Cardiac muscle cell (in vitro differentiated cells and primary cell): ENCODE data around the gene ARHGEF28. TPM values are rescaled to one million over a fixed set of nuclear protein-coding genes. Genes with fewer than 3 reads are reported as not detected.

Experiments
- DNase-seq, 2 donors: peaks; one replicate each; pipeline versions ENCODE4 v3.0.0 to v3.0.0-alpha.2; 2010 to 2017; ENCODE audit warnings: low read depth in 1 of 2, low spot score in 1 of 2
- H3K27ac ChIP-seq: fragments of 200-600 bp; sonication (generic); 2 replicates; pipeline ENCODE4 v1.5.1; 2016
- H3K27me3 ChIP-seq: fragments of 200-600 bp; sonication (generic); 2 replicates; pipeline ENCODE4 v1.6.0; 2016; ENCODE audit warnings: control low read depth
- H3K36me3 ChIP-seq: fragments of 200-600 bp; sonication (generic); 2 replicates; pipeline ENCODE4 v1.5.1; 2016; ENCODE audit warnings: control low read depth
- H3K4me1 ChIP-seq: fragments of 200-600 bp; sonication (generic); 2 replicates; pipeline ENCODE4 v1.8.1; 2017; ENCODE audit warnings: low read depth, mild to moderate bottlenecking, mixed run types
- H3K4me3 ChIP-seq: fragments of 200-600 bp; sonication (generic); 2 replicates; pipeline ENCODE4 v1.5.1; 2016; ENCODE audit warnings: mild to moderate bottlenecking
- H3K9me3 ChIP-seq: fragments of 200-600 bp; sonication (generic); 2 replicates; pipeline ENCODE4 v1.5.1; 2017; ENCODE audit warnings: low read depth, mild to moderate bottlenecking, control low read depth
- CTCF ChIP-seq: IDR thresholded peaks from 2 replicates; pipeline ENCODE4 v1.5.1; 2012; ENCODE audit warnings: low read depth, mild to moderate bottlenecking, low read length
- polyA plus RNA-seq: library from polyadenylated mRNA; unstranded; fragments of >200 nt; fragmentation: Nextera tagmentation; extraction: Ambion mirVana; gene quantifications from 2 replicates; pipeline ENCODE4 v1.2.1, GENCODE V29; 2016
- total RNA-seq: library from RNA; depleted of rRNA; stranded (reverse); fragments of >200 nt; gene quantifications from 2 replicates; pipeline ENCODE4 v1.2.3, GENCODE V29; 2016

ARHGEF28 gene
- total and polyA plus RNA-seq, 2 experiments from 2014 or later = 0.30 TPM; not detected in 1

- no peaks in the 10 kb centered on the region for H3K36me3 ChIP-seq
- no peak for TF ChIP-seq CTCF
- no peak overlapping the region for H3K4me3 ChIP-seq
- DNase-seq = no peak
- no peaks in the 10 kb centered on the region for H3K27me3 ChIP-seq
- no peak overlapping the region for H3K27ac ChIP-seq
- H3K9me3 ChIP-seq = no peaks in the 10 kb centered on the region
- no peaks in the 10 kb centered on the region for H3K4me1 ChIP-seq
These were observed 289.3 kb downstream of the ARHGEF28 start for GRCh38 chr5:73915345-73915744.

GRCh38 chr5:73917433-73917832 is 291.4 kb downstream of the ARHGEF28 start:
- H3K9me3 ChIP-seq = no peaks in the 10 kb centered on the region
- H3K36me3 ChIP-seq = no peaks in the 10 kb centered on the region
- no peak overlapping the region for H3K27ac ChIP-seq
- H3K4me3 ChIP-seq = no peak overlapping the region
- TF ChIP-seq CTCF = no peak
- H3K27me3 ChIP-seq = no peaks in the 10 kb centered on the region
- H3K4me1 ChIP-seq = no peaks in the 10 kb centered on the region
- DNase-seq = no peak

GRCh38 chr5:73917891-73918290 is 291.9 kb downstream of the ARHGEF28 start:
- TF ChIP-seq CTCF = no peak
- no peak overlapping the region for H3K4me3 ChIP-seq
- no peaks in the 10 kb centered on the region for H3K36me3 ChIP-seq
- no peaks in the 10 kb centered on the region for H3K27me3 ChIP-seq
- H3K4me1 ChIP-seq = no peaks in the 10 kb centered on the region
- no peak for DNase-seq
- H3K9me3 ChIP-seq = no peaks in the 10 kb centered on the region
- H3K27ac ChIP-seq = no peak overlapping the region

- Histone ChIP-seq H3K27ac (no peak overlapping the region), H3K27me3 (no peaks in the 10 kb centered on the region), H3K36me3 (no peaks in the 10 kb centered on the region), H3K9me3 (no peaks in the 10 kb centered on the region), H3K4me3 (no peak overlapping the region), H3K4me1 (no peaks in the 10 kb centered on the region)
- DNase-seq = peak in 1 of 2 donors; percentile 22
- TF ChIP-seq CTCF = no peak
These were observed 292.8 kb downstream of the ARHGEF28 start for GRCh38 chr5:73918791-73919221.

- H3K4me3 ChIP-seq = no peak overlapping the region
- no peak for DNase-seq
- H3K27me3 ChIP-seq = no peaks in the 10 kb centered on the region
- no peaks in the 10 kb centered on the region for H3K36me3 ChIP-seq
- no peak for TF ChIP-seq CTCF
- no peaks in the 10 kb centered on the region for H3K9me3 ChIP-seq
- no peaks in the 10 kb centered on the region for H3K4me1 ChIP-seq
- H3K27ac ChIP-seq = no peak overlapping the region
These were observed 295.7 kb downstream of the ARHGEF28 start for GRCh38 chr5:73921741-73922140.

GRCh38 chr5:73922224-73922623 is 296.2 kb downstream of the ARHGEF28 start:
- Histone ChIP-seq H3K4me1 (no peaks in the 10 kb centered on the region), H3K27me3 (no peaks in the 10 kb centered on the region), H3K9me3 (no peaks in the 10 kb centered on the region), H3K4me3 (no peak overlapping the region), H3K36me3 (no peaks in the 10 kb centered on the region), H3K27ac (no peak overlapping the region)
- no peak for DNase-seq
- TF ChIP-seq CTCF = no peak
